Hepatocyte (in vitro differentiated cells): ENCODE data around the gene ZNF281. TPM values are rescaled to one million over a fixed set of nuclear protein-coding genes. Genes with fewer than 3 reads are reported as not detected.

Source experiments
- DNase-seq: peaks from one replicate; pipeline ENCODE4 v3.0.0-alpha.2; 2016; ENCODE audit warnings: low spot score
- H2AFZ ChIP-seq: fragments of 200-600 bp; sonication (generic); 2 replicates; pipeline ENCODE4 v1.6.0; 2016; ENCODE audit warnings: antibody characterized with exemption, mild to moderate bottlenecking
- H3K27ac ChIP-seq: fragments of 200-600 bp; sonication (generic); 2 replicates; pipeline ENCODE4 v1.5.1; 2016; ENCODE audit warnings: mild to moderate bottlenecking
- H3K27me3 ChIP-seq: fragments of 200-600 bp; sonication (generic); 2 replicates; pipeline ENCODE4 v1.6.1; 2016
- H3K36me3 ChIP-seq: fragments of 200-600 bp; sonication (generic); replicated peaks from 2 replicates; pipeline ENCODE4 v1.5.1; 2016; ENCODE audit warnings: low read depth; ENCODE audit not compliant: insufficient read depth
- H3K4me1 ChIP-seq: fragments of 200-600 bp; sonication (generic); 2 replicates; pipeline ENCODE4 v1.5.1; 2016; ENCODE audit warnings: mild to moderate bottlenecking, moderate library complexity; ENCODE audit not compliant: insufficient read depth
- H3K4me2 ChIP-seq: fragments of 200-600 bp; sonication (generic); 2 replicates; pipeline ENCODE4 v1.6.0; 2016
- H3K4me3 ChIP-seq: fragments of 200-600 bp; sonication (generic); 2 replicates; pipeline ENCODE4 v1.5.1; 2016; ENCODE audit warnings: mild to moderate bottlenecking
- H3K79me2 ChIP-seq: fragments of 200-600 bp; sonication (generic); 2 replicates; pipeline ENCODE4 v1.6.0; 2017; ENCODE audit warnings: mild to moderate bottlenecking
- H3K9me2 ChIP-seq: fragments of 200-600 bp; sonication (generic); replicated peaks from 2 replicates; pipeline ENCODE4 v1.6.0; 2017; ENCODE audit warnings: mild to moderate bottlenecking; ENCODE audit not compliant: insufficient read depth
- H3K9me3 ChIP-seq: fragments of 200-600 bp; sonication (generic); 2 replicates; pipeline ENCODE4 v1.5.1; 2016; ENCODE audit warnings: low read depth, mild to moderate bottlenecking
- H4K20me1 ChIP-seq: fragments of 200-600 bp; sonication (generic); 2 replicates; pipeline ENCODE4 v1.6.0; 2016; ENCODE audit warnings: mild to moderate bottlenecking; ENCODE audit not compliant: insufficient read depth, poor library complexity, severe bottlenecking
- EZH2 ChIP-seq: fragments of 200-600 bp; sonication (generic); IDR thresholded peaks from 2 replicates; pipeline ENCODE4 v1.6.1; 2016; ENCODE audit warnings: antibody characterized with exemption, mild to moderate bottlenecking, borderline replicate concordance
- EZH2phosphoT487 ChIP-seq: fragments of 200-600 bp; sonication (generic); IDR thresholded peaks from one replicate; pipeline ENCODE4 v1.6.1; 2018; ENCODE audit warnings: antibody characterized with exemption, mild to moderate bottlenecking, low read depth, moderate library complexity; ENCODE audit not compliant: unreplicated experiment, severe bottlenecking
- WGBS: methylation state at CpG from one replicate; pipeline ENCODE4 v1.1.6; 2016; ENCODE audit warnings: low lambda C conversion rate; ENCODE audit errors: missing lambda C conversion rate; 5-methylcytosine and 5-hydroxymethylcytosine counted together
- polyA plus RNA-seq: library from polyadenylated mRNA; unstranded; fragments of >200 nt; fragmentation: Nextera tagmentation; extraction: Ambion mirVana; gene quantifications from 2 replicates; pipeline ENCODE4 v1.2.1, GENCODE V29; 2016
- total RNA-seq: library from RNA; depleted of rRNA; stranded (reverse); fragments of >200 nt; gene quantifications from 2 replicates; pipeline ENCODE4 v1.2.3, GENCODE V29; 2014
- TF ChIP-seq, protein P1 (sequence below): fragments of 200-600 bp; sonication (generic); IDR thresholded peaks from 2 replicates; pipeline ENCODE4 v1.5.1; 2016; ENCODE audit warnings: antibody characterized with exemption, mild to moderate bottlenecking; ENCODE audit not compliant: poor library complexity

ZNF281 gene
- total and polyA plus RNA-seq, 2 experiments from 2014 or later: 19.2 to 26.6 TPM

DNA sequence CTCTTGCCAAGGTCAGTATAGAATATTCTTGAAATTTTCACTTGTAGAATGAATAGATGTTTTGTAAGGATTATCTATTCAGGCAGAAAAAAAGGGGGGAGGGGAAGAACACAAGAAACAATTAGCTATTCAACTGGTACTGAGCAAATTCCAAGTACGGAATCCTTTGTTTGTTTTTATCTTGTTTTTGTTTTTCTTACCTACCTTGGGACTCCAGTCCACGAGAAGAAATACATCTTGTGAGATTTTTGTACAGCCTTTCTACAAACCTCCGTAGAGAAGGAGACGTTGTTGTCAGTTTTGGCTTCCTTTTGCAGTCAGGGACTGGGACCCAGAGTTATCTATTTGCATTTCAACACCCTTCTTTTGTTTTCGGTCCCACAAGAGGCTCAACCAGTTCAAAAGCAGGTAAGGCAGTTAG is 36.0 kb downstream of the ZNF281 start:
- Histone ChIP-seq H3K9me2 (no peaks in the 10 kb centered on the region), H3K4me2 (peak overlapping the region; percentile 46), H3K27me3 (no peaks in the 10 kb centered on the region), H3K36me3 (no peaks in the 10 kb centered on the region), H4K20me1 (no peaks in the 10 kb centered on the region), H3K79me2 (no peaks in the 10 kb centered on the region), H3K4me3 (no peak overlapping the region), H3K9me3 (no peaks in the 10 kb centered on the region), H3K27ac (no peak overlapping the region), H3K4me1 (peaks cover 7% of the 10 kb centered on the region), H2AFZ (no peak overlapping the region)
- DNase-seq: no peak
- no peak for TF ChIP-seq EZH2phosphoT487
- no peak for TF ChIP-seq EZH2
- TF ChIP-seq, protein P1, sequence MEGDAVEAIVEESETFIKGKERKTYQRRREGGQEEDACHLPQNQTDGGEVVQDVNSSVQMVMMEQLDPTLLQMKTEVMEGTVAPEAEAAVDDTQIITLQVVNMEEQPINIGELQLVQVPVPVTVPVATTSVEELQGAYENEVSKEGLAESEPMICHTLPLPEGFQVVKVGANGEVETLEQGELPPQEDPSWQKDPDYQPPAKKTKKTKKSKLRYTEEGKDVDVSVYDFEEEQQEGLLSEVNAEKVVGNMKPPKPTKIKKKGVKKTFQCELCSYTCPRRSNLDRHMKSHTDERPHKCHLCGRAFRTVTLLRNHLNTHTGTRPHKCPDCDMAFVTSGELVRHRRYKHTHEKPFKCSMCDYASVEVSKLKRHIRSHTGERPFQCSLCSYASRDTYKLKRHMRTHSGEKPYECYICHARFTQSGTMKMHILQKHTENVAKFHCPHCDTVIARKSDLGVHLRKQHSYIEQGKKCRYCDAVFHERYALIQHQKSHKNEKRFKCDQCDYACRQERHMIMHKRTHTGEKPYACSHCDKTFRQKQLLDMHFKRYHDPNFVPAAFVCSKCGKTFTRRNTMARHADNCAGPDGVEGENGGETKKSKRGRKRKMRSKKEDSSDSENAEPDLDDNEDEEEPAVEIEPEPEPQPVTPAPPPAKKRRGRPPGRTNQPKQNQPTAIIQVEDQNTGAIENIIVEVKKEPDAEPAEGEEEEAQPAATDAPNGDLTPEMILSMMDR: no peak
- 29% methylated on average over 5 of the region's 5 CpGs for WGBS

DNA sequence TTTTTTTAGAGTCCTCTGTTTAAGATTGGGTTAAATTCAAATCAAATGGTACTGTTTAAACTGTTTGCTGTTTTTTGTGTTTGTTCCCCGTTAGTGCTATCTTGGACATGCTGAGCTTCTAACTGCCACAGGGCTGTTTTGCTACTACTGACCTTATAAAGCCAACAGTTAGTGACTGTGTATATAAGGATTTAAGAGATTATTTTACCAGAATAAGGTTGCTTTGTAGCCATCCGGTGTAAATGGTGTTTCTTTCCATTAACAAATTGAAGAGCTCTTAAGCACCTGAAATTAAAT is 37.0 kb downstream of the ZNF281 start:
- H3K27ac ChIP-seq: no peak overlapping the region
- H2AFZ ChIP-seq: no peak overlapping the region
- peaks cover 7% of the 10 kb centered on the region for H3K4me1 ChIP-seq
- TF ChIP-seq, protein P1: no peak
- TF ChIP-seq EZH2 (no peak), EZH2phosphoT487 (no peak)
- H3K9me2 ChIP-seq: no peaks in the 10 kb centered on the region
- 12% methylated on average over 2 of the region's 2 CpGs for WGBS
- no peak overlapping the region for H3K4me3 ChIP-seq
- no peaks in the 10 kb centered on the region for H3K9me3 ChIP-seq
- H3K79me2 ChIP-seq: no peaks in the 10 kb centered on the region
- no peak overlapping the region for H3K4me2 ChIP-seq
- no peaks in the 10 kb centered on the region for H3K27me3 ChIP-seq
- DNase-seq: no peak
- H3K36me3 ChIP-seq: no peaks in the 10 kb centered on the region
- H4K20me1 ChIP-seq: no peaks in the 10 kb centered on the region

DNA sequence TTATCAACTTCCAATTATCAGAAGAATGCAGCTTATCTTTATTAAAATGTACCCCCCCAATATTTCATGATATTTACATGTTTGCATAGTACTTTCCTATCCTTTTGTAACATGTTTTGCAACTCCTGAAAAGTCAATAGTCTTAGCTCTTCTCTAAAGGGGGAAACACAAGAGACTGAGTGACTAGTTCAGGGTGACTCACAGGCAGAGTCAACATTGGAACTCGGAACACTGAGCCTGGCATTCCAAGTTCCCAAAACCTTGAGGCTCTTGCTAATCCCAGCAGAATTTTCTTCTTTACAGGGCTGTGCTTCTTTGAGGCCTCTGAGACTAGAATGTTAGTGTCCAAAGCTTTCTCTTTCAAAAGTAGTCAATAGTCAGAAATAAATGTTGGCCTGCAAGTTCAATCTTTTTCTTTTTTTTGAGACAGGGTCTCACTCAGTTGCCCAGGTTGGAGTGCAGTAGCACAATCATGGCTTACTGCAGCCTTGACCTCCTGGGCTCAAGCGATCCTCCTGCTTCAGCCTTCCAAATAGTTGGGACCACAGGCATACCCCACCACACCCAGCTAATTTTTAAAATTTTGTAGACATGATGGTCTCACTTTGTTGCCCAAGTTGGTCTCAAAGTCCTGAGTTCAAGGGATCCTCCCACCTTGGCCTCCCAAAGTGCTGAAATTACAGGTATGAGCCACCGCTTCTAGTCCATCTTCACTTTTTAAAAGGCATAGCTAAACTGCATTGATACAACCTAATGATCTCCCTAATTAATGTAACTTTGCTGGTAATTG is 37.5 kb downstream of the ZNF281 start:
- Histone ChIP-seq H4K20me1 (no peaks in the 10 kb centered on the region), H3K9me3 (no peaks in the 10 kb centered on the region), H3K36me3 (no peaks in the 10 kb centered on the region), H3K27ac (no peak overlapping the region), H3K27me3 (no peaks in the 10 kb centered on the region), H3K4me3 (no peak overlapping the region), H3K4me2 (peak overlapping the region; percentile 19), H3K4me1 (peaks cover 7% of the 10 kb centered on the region), H2AFZ (no peak overlapping the region), H3K79me2 (no peaks in the 10 kb centered on the region), H3K9me2 (no peaks in the 10 kb centered on the region)
- 64% methylated on average over 3 of the region's 3 CpGs for WGBS
- peak; percentile 39 for DNase-seq
- TF ChIP-seq EZH2 (no peak), EZH2phosphoT487 (no peak)
- TF ChIP-seq, protein P1: no peak
